ENCODE data around the gene FNDC7. TPM values are rescaled to one million over a fixed set of nuclear protein-coding genes. Genes with fewer than 3 reads are reported as not detected.
A peak's percentile ranks its signal among the peaks of the same experiment; 100 is the strongest.
"Not testable (repeated sequence)": the region's sequence is repeated elsewhere in the genome, so short reads cannot be mapped to it uniquely, and the experiment has no call there.

FNDC7 gene
- polyA plus RNA-seq, 12 donors: not detected

- no peak for DNase-seq
These were observed 21.6 kb downstream of the FNDC7 start for GRCh38 chr1:108734171-108734865.

DNA sequence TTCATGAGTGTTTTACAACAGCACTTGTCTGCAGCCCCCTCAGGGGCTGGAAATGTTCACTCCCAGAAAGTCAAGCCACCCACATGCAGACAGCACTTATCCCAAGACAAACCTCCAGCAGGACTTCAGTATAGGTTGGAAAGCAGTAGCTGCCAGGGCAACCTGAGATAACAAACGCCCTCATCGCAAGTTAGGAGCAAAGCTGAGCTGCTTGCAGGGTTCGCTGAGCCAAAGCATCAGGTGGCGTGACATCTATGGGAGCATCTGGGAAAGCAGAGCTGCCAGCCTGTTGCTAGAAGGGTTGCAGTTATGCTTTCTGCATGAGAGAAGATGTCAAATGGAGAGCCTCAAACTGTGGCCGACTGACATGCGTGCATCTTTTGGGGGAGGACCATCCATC lies 29.5 kb downstream of the FNDC7 start:
- DNase-seq: no peak

GRCh38 chr1:108745980-108746381 lies 33.3 kb downstream of the FNDC7 start:
- no peak for DNase-seq

DNA sequence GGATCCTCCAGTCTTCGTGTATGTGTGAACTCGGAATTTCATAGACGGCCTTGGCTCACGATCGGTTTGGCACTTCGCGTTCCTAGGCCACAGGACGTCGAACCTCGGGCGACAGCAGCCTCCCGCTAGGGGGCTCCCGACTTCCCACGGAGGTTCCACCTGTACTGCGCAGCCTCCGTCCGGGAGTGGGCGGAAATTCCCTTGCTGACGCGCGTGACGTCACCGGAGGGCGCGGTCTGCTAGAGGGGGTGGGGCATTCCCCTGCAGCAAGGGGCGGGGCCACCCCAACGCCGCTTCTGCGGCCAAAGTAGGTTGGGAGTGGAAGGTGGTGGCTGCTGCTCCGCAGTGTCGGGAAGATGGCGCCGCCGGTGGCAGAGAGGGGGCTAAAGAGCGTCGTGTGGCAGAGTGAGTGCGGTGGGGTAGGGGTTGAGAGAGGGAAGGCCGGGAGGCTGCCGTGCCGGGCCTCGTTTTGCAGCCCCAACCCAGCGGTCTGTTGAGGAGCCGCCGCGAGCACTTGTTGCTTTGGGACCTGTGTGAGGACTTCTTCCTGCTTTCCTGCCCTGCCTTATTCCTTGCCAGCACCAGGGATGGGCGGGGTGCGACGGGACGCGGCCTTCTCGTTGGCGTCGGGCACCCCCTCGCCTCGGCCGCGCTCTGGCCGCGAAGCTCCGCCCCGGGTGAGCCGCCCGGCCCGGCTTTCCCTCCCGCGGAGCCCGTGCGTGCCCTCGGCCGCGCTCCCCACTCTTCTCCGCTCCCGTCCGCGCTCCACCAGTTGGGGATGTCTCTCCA lies 33.9 kb downstream of the FNDC7 start, which contains the start of gene STXBP3:
TSS of gene STXBP3 (plus strand) at position 293 of the 789 bp plus-strand sequence. CDS start at position 357, 64 bp downstream.
- DNase-seq: peak; percentile 99

DNA sequence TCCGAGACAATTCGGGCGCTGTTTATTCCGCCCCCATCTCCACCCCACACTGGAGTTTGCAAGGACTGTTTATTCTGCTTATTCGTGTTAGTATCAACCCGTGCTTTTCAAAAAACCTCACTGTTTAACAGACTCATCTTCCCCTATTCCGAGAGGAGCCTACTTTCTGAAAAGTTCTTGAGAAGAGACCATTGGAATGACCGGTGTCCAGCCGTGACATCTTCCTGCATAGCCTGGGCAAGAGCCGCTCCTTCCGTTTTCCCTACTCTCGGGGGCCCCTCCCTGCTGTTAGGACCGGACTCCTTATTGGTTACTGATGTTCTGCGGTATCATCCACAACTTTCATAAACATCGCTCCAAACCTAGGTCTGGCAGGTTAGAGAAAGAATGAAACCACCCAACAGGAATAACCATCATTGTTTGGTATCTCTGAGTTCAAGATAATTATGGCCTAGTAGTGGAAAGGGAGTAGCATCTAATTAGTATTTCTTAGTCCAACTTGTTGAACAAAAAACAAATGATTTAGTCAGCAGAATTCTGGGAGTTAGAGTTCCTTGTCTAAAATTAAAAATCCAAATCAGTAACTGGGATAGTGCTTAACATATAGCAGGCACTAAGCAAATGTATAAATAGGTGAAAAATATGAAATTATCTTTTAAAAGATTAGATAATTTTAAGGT lies 34.6 kb downstream of the FNDC7 start:
- DNase-seq: peak; percentile 86

GRCh38 chr1:108747898-108748297 lies 35.2 kb downstream of the FNDC7 start:
- no peak for DNase-seq

DNA sequence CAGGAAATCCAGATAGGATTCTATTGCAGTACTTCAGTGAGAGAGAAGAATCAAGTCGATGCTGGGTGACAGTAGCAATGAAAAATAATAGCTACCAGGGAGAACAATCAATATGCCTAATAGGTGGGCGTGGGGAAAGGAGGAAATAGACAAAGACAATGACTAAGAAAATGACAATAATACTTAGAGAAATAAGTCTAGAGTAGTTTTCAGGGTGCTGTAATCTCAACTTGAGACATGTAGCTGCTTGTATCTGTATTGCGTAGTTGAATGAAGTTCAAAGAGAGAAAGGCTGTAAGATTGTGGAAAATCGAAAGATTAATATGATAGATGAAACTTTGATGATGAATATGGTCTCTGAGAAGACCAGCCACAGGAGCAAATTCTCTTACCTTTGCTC lies 36.4 kb downstream of the FNDC7 start:
- no peak for DNase-seq

GRCh38 chr1:108750476-108751181 lies 37.9 kb downstream of the FNDC7 start:
- no peak for DNase-seq

DNA sequence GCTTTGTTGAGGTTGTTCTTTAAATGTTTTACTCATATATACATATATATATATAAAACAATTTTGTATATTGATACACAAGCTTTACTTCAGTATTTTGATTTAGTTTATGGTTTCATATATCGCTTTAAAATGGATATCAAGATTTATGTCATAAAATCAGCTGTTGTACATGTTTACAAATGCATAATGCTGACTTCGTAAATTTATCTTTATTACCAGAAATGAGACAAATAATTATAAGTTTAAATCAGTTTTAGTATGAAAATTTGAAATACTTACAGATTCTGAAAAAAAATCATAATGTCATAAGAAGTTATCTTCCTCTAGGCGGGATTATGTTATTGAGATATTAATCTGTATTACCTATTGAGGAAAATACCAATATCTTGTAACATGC lies 40.7 kb downstream of the FNDC7 start:
- DNase-seq: no peak

DNA sequence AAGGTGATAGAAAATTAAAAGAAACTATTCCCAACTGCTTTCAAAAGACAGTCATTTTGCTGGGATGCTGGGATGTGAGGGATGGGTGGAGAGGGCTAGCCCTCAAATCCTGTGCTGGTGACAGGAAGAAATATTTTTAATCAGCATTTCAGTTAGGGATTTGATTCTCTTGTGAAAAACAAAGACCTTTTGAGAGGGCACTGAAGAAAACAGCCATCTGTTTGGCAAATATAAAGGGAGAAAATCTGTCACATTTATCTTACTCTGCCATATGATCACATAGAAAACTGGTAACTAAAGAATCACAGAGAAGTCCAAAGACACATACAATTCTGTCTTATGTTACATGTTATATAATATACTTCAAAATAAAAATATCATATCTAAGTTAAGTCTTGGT lies 46.1 kb downstream of the FNDC7 start:
- DNase-seq: no peak

GRCh38 chr1:108767115-108767514 lies 54.4 kb downstream of the FNDC7 start:
- DNase-seq: no peak

- DNase-seq: no peak
These were observed 55.0 kb downstream of the FNDC7 start for GRCh38 chr1:108767708-108768107.

GRCh38 chr1:108777839-108778238 lies 65.1 kb downstream of the FNDC7 start:
- no peak for DNase-seq

DNA sequence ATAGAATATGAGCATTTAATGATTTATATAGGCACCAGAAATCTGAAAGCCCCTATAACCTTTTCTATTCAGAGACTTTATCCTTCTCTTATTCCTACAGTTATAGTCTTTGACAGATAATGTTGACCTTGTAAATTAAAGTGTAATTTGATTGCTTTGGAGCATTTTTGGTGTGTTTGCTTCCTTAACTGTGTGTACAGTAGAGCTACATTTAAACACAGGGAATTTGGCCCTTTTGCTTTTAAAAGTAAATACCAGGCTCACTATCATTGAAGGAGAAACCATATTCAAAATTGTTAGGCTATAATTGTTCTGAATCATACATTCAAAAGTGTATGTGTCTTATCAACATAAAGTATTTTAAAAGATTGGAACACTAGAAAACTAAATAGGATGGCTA lies 66.7 kb downstream of the FNDC7 start:
- no peak for DNase-seq

DNA sequence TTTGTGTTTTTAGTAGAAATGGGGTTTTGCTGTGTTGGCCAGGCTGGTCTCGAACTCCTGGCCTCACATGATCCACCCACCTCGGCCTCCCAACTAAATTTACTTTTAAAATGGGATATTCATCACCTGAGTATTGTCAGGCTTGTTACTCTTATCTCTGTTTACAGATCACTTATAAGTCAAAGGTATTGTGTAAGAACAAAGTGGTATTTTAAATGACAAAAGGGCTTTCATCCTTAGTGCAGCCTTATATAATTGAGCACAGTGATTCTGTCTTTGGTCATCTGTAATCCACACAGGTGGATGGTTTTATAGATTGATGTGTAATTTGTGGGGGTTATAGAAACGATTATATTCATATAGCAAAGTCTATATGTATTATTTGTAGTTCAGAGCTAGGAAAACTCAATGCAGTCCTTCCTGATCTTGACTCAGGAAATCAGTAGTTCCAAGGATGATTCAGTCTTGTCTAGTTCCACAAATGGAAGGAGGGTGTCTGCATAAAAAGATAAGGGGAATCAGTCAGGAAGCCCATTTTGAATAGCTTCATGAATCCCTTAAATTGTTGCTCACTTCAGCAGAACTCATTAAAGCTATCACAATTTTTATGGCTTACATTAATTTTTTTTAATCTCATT lies 68.3 kb downstream of the FNDC7 start:
- no peak for DNase-seq

GRCh38 chr1:108781575-108781944 lies 68.9 kb downstream of the FNDC7 start:
- not testable (repeated sequence) for DNase-seq

GRCh38 chr1:108785264-108785663 lies 72.6 kb downstream of the FNDC7 start:
- DNase-seq: no peak

DNA sequence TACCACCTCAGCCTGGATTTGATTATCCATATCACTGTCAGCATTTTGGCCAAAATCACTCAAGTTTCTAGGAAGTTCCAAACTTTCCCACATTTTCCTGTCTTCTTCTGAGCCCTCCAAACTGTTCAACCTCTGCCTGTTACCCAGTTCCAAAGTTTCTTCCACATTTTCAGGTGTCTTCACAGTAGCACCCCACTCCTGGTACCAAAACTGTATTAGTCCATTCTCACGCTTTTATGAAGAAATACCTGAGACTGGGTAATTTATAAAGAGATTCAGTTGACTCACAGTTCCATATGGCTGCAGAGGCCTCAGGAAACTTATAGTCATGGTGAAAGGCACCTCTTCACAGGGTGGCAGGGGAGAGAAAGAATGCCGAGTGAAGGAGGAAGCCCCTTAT lies 73.2 kb downstream of the FNDC7 start:
- no peak for DNase-seq

DNA sequence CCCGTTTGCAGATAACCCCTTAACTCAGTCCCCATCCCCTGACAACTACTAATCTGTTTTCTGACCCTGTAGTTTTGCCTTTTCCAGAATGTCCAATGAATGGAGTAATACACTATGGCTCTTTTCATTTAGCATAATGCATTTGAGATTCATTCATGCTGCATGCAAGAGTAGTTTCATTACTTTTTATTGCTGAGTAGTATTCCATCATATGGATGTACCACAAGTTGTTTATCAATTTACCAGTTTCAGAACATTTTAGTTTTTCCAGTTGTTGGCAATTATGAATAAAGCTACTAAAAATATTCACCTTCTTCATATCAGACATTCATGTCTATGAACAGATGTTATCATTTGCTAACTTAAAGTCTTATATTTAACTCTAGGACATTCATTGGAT lies 79.1 kb downstream of the FNDC7 start:
- DNase-seq: no peak
